HG03135 (cell line): Measurements from ENCODE around the gene C20orf144.
"Not testable (repeated sequence)": the region's sequence is repeated elsewhere in the genome, so short reads cannot be mapped to it uniquely, and the experiment has no call there.

ENCODE experiments used
- ATAC-seq: cut with Tn5 transposase; IDR thresholded peaks from one replicate; pipeline ENCODE4 v1.9.1; 2021; ENCODE audit warnings: mild to moderate bottlenecking, moderate library complexity; ENCODE audit not compliant: unreplicated experiment

C20orf144 gene

GRCh38 chr20:33693289-33693688 lies 31.2 kb downstream of the C20orf144 start:
- ATAC-seq: no peak

GRCh38 chr20:33693741-33694638 lies 31.9 kb downstream of the C20orf144 start:
- no peak for ATAC-seq

- ATAC-seq: no peak
Measured at GRCh38 chr20:33694639-33695012, 32.5 kb downstream of the C20orf144 start.

DNA sequence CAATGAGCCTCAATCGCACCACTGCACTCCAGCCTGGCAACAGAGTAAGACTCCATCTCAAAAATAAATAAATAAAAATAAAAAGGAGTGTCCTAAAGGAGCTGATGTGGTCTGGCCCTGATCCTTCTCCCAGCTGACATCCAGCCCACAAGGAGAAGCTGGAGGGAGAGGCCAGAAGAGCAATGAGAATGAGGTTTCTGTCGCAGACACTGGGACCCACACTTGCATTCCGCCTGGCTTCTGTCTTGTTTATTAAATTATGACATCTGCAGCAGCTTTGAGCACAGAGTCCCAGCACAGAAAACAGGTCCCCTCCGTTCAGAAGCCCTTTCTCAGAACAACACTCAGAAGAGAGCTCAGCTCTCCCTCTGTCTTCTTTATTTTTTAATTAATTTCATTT lies 34.3 kb downstream of the C20orf144 start:
- no peak for ATAC-seq

DNA sequence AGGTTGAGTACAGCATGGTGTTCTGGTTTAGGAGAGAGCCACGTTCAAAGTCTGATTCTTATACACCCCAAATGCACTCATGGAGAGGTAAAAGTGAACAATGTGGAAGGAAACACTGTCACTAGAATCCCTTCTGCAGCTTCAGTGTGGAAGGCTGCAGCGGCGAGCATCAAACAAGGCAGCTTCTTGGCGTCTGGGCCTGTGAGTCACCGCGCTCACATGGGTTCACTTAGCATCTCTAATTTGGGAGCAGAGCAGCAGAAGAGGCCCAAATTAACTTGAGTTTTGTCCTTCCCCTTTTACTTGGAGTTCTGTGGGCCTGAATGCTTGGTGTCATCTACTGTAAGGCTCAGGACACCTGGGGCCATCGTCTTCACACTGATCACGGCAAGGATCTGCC lies 35.0 kb downstream of the C20orf144 start:
- no peak for ATAC-seq

DNA sequence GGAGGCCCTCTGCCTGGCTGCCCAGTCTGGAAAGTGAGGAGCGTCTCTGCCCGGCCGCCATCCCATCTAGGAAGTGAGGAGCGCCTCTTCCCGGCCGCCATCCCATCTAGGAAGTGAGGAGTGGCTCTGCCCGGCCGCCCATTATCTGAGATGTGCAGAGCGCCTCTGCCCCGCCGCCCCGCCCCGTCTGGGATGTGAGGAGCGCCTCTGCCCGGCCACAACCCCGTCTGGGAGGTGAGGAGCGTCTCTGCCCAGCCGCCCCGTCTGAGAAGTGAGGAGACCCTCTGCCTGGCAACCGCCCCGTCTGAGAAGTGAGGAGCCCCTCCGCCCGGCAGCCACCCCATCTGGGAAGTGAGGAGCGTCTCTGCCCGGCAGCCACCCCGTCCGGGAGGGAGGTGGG lies 36.8 kb downstream of the C20orf144 start:
- ATAC-seq: not testable (repeated sequence)

DNA sequence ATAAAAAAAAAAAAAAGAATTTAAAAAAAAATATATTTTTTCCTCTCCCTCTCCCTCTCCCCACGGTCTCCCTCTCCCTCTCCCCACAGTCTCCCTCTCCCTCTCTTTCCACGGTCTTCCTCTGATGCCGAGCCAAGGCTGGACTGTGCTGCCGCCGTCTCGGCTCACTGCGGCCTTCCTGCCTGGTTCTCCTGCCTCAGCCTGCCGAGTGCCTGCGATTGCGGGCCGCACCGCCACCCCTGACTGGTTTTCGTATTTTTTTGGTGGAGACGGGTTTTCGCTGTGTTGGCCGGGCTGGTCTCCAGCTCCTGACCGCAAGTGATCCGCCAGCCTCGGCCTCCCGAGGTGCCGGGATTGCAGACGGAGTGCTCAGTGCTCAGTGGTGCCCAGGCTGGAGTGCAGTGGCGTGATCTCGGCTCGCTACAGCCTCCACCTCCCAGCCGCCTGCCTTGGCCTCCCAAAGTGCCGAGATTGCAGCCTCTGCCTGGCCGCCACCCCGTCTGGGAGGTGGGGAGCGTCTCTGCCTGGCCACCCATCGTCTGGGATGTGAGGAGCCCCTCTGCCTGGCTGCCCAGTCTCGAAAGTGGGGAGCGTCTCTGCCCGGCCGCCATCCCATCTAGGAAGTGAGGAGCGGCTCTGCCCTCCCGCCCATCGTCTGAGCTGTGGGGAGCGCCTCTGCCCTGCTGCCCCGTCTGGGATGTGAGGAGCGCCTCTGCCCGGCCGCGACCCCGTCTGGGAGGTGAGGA lies 38.7 kb downstream of the C20orf144 start:
- ATAC-seq: not testable (repeated sequence)

DNA sequence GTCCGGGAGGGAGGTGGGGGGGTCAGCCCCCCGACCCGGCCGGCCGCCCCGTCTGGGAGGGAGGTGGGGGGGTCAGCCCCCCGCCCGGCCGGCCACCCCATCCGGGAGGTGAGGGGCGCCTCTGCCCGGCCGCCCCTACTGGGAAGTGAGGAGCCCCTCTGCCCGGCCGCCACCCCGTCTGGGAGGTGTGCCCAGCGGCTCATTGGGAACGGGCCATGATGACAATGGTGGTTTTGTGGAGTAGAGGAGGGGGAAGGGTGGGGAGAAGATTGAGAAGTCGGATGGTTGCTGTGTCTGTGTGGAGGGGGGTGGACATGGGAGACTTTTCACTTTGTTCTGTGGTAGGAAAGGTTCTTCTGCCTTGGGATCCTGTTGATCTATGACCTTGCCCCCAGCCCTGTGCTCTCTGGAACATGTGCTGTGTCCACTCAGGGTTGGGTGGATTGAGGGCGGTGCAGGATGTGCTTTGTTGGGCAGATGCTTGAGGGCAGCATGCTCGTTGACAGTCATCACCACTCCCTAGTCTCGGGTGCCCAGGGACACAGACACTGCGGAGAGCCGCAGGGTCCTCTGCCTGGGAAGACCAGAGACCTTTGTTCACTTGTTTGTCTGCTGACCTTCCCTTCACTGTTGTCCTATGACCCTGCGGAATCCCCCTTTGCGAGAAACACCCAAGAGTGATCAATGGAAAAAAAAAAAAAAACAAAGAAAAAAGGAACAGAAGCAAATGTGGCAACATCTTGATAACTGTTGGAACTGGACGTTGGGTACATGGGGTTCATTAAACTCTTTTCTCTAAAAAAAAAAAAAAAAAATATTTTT lies 39.7 kb downstream of the C20orf144 start:
- no peak for ATAC-seq

DNA sequence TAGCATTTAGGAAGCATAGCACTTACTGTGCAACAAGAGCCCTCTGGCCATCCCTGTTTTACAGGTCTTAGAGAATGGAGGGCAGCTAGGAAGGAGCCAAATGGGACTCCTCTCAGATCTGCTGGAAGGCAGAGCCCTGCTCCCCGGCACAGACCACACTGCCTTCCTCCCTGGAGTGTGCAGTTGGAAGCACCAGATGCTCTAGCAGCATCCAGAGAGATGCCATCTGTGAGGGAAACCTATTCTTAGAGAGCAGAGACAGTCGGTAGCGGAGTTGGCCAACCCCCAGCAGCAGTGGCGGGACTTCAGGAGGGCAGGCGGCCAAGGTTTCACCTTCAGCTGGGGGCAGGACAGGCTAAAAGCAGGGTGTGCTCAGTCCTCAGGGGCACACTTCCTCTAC lies 40.7 kb downstream of the C20orf144 start:
- ATAC-seq: no peak

- no peak for ATAC-seq
Measured at GRCh38 chr20:33703498-33704137, 41.5 kb downstream of the C20orf144 start.

- no peak for ATAC-seq
Measured at GRCh38 chr20:33704197-33704924, 42.2 kb downstream of the C20orf144 start.

DNA sequence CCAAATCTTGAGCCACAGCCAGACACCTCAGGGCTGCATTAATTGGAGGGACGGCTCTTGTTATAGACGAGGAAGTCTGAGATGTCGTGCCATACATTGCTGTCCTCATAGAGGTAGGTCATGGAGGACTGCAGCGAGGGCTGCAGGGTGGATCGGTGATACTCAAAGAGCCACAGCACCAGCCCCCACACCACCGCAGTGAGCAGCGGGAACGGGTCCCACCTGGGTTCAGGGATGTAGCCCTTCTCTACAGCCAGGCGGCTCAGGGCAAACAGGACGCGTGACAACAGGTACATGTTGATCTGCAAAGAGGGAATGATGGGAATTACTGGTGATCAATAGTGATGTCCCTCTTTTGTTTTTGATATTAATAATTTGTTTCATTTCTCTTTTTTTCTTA lies 45.5 kb downstream of the C20orf144 start:
- no peak for ATAC-seq

GRCh38 chr20:33709398-33709797 lies 47.3 kb downstream of the C20orf144 start:
- ATAC-seq: no peak

DNA sequence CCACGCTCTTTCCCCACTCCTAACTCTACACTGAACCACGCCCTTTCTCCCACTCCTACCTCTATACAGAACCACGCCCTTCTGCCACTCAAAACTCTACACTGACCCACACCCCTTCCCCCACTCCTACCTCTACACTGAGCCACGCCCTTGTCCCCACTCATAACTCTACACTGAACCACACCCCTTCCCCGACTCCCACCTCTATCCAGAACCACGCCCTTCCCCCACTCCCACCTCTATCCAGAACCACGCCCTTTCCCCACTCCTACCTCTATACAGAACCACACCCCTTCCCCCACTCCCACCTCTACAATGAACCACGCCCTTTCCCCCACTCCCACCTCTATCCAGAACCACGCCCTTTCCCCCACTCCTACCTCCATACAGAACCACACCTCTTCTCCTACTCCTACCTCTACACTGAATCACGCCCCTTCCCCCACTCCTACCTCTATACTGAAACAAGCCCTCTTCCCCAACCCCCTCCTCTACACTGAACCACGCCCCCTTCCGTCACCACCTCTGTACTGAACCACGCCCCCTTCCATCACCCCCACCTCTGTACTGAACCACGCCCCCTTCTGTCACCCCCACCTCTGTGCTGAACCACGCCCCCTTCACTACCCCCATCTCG lies 47.9 kb downstream of the C20orf144 start:
- no peak for ATAC-seq

GRCh38 chr20:33710681-33711445 lies 48.7 kb downstream of the C20orf144 start:
- no peak for ATAC-seq

GRCh38 chr20:33711446-33711738 lies 49.3 kb downstream of the C20orf144 start:
- ATAC-seq: no peak
